Heart right ventricle (tissue), 16 donors: ENCODE measurements around the gene LYPD6B. TPM values are rescaled to one million over a fixed set of nuclear protein-coding genes. Genes with fewer than 3 reads are reported as not detected.

Source experiments
- ATAC-seq, 8 donors: fragments of 200-7000 bp; cut with Tn5 transposase; one replicate each; pipeline ENCODE4 v1.9.1; 2020; ENCODE audit warnings: mild to moderate bottlenecking in 8 of 8, moderate library complexity in 8 of 8, moderate number of reproducible peaks in 1 of 8
- DNase-seq, 2 donors: peaks; one replicate each; pipeline ENCODE4 v3.0.0-alpha.2; 2020
- H3K27ac ChIP-seq, 10 donors: fragments of 200-600 bp; sonication (generic) in 2 of 10; one replicate each; pipeline versions ENCODE4 v1.5.0 to v1.8.0; 2020 to 2022; ENCODE audit warnings: mild to moderate bottlenecking in 3 of 10
- H3K27me3 ChIP-seq, 7 donors: fragments of 200-600 bp; one replicate each; pipeline ENCODE4 v1.8.0; 2021 to 2022; ENCODE audit warnings: mild to moderate bottlenecking in 2 of 7
- H3K36me3 ChIP-seq, 9 donors: fragments of 200-600 bp; sonication (generic) in 1 of 9; one replicate each; pipeline versions ENCODE4 v1.5.0 to v1.8.0; 2020 to 2022; ENCODE audit warnings: mild to moderate bottlenecking in 2 of 9
- H3K4me1 ChIP-seq, 9 donors: fragments of 200-600 bp; sonication (generic) in 1 of 9; one replicate each; pipeline versions ENCODE4 v1.5.0 to v1.8.0; 2020 to 2022; ENCODE audit warnings: mild to moderate bottlenecking in 4 of 9
- H3K4me3 ChIP-seq, 10 donors: fragments of 200-600 bp; sonication (generic) in 2 of 10; one replicate each; pipeline versions ENCODE4 v1.5.0 to v1.8.0; 2020 to 2022; ENCODE audit warnings: mild to moderate bottlenecking in 7 of 10, moderate library complexity in 2 of 10
- H3K9me3 ChIP-seq, 11 donors: fragments of 200-600 bp in 10 of 11; sonication (generic) in 2 of 11; one replicate each; pipeline versions ENCODE4 v1.5.0 to v1.8.0; 2013 to 2022; ENCODE audit warnings: mild to moderate bottlenecking in 2 of 11, control low read depth in 1 of 11, moderate library complexity in 1 of 11
- CTCF ChIP-seq, 9 donors: fragments of 200-600 bp; sonication (generic) in 2 of 9; IDR thresholded peaks; one replicate each; pipeline versions ENCODE4 v1.5.0 to v1.8.0; 2021 to 2022; ENCODE audit warnings: antibody characterized with exemption in 9 of 9, mild to moderate bottlenecking in 5 of 9, moderate library complexity in 1 of 9
- WGBS, 2 donors: extraction: QIAGEN DNeasy Blood & Tissue Kit; methylation state at CpG; one replicate each; pipeline ENCODE4 v1.1.7; 2013; ENCODE audit warnings: inconsistent platforms in 1 of 2; 5-methylcytosine and 5-hydroxymethylcytosine counted together
- intact Hi-C, 10 donors: fragments of 100-400 bp; cut with DNase I; formaldehyde crosslinking; loops; one replicate each; pipeline versions ENCODE4 v1.11.1 to v1.14.2; 2022
- polyA plus RNA-seq, 2 donors: library from polyadenylated mRNA; stranded (reverse); fragments of 200-250 nt; gene quantifications; one replicate each; pipeline ENCODE4 v1.2.3, GENCODE V29; 2013
- total RNA-seq, 10 donors: library from RNA; stranded (reverse); fragmentation: NEBNext Ultra II Directional in 3 of 10; extraction: Animal tissue kit (Norgen Biotek cat#: 25700) in 3 of 10; gene quantifications; one replicate each; pipeline versions ENCODE4 v1.2.1 to v1.2.4, GENCODE V29; 2021 to 2023
- donor health status: Arrhythmogenic right ventricular cardiomyopathy.
- donor health status: ischemic (EF 13 %, LVEDD 7.1; RV severe dilation, severe dysfunction).
- donor health status: healthy with polysubstance abuse.
- donor health status: DM: no; HTN: yes; CAD: no.
- donor health status: DM: no; HTN: no; CAD: no.
- donor health status: ischemic (EF 25% LVEDD 6.9; RV normal size, moderate dysfunction).
- donor health status: ischemic (EF 25% LVEDD 5.7; RV mildly dilated, moderate dysfunction).
- donor health status: healthy.
- donor health status: DM: yes; HTN: yes; CAD: no.
- donor health status: Ischemic cardiomyopathy.
- donor health status: ischemic (EF 35%, LVEDD 5.7; RV mildly dilated, moderate dysfunction).
- donor health status: nonischemic (EF 11% LVEDD 7.7; RV severe dilation, severe dysfunction).
- donor health status: DM: yes; HTN: yes; CAD: no.
- donor health status: PGD.
- donor health status: ischemic (EF 29% LVEDD 5.4; RV normal size, mild dysfunction).
- donor health status: nonischemic (EF 23%, LVEDD 6.1; RV moderate dilation, normal function).

The LYPD6B gene
- total and polyA plus RNA-seq, 12 donors, result 0.21 TPM; not detected in 11

DNA sequence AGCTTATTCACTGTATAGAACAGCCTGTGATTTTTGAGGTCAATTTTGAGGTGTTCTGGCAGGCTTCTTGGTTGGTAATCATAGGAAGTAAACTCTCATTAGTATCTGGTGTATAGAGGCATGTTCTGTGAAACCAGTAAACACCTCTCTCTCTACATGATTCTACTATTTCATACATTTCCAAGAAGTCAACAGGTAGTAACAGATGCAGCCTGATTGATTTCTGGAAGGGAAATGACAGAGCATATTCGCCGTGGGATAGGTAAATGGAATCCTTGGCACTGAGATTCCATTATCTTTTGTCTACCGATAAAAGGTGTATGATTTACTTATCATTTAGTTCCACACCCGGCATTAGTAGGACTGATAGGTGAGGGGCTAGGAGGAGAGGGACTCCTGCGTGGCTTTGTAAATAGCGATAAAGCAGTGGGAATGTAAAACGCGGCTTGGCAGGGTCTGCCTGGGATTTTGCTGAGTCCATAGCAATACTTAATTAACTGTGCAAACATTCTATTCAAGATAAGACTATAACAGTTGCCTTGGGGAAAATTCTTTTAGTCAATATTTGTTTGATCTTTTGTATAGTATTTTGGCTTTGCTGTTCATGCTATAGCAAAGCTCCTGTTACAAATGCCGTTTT, 32.3 kb downstream of the LYPD6B start:
- WGBS, 2 donors, result 56 to 59% methylated on average over 9 of the region's 9 CpGs
- Histone ChIP-seq H3K9me3 (no peaks in the 10 kb centered on the region), H3K4me1 (peaks cover 0 to 14% (median 0%) of the 10 kb centered on the region in 9 donors), H3K36me3 (no peaks in the 10 kb centered on the region), H3K27me3 (peaks cover 0 to 6% (median 0%) of the 10 kb centered on the region in 7 donors), H3K4me3 (no peak overlapping the region), H3K27ac (no peak overlapping the region)
- TF ChIP-seq CTCF (IDR thresholded peaks at IDR 0.05), result no peak
- ATAC-seq, result no peak
- DNase-seq, result no peak
- intact Hi-C loops, result no loop called here

DNA sequence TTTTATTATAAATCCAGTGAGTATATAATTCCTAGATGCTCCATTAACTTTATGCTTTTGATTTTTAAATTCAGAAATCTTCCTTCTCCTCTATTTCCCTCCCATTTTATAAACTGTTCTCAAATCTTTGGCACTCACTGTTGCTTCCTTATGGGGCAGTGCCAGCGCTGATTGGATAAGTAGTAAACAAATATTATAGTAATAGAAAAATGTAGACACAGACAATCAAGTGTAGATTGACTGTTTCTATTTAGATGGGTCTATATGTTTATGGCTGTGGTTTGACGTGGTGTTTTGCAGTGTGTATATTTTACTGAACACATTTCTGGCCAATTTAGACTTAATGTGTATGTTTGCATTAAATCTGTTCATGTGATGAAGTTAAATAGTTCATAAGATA, 36.6 kb downstream of the LYPD6B start:
- TF ChIP-seq CTCF (IDR thresholded peaks at IDR 0.05), result no peak
- WGBS, 2 donors, result 89 to 92% methylated on average over 2 of the region's 2 CpGs
- H3K4me3 ChIP-seq, result no peak overlapping the region
- DNase-seq (no peak), ATAC-seq (no peak)
- H3K4me1 ChIP-seq, result no peaks in the 10 kb centered on the region
- peaks cover 0 to 6% (median 0%) of the 10 kb centered on the region in 7 donors for H3K27me3 ChIP-seq
- no peaks in the 10 kb centered on the region for H3K9me3 ChIP-seq
- H3K27ac ChIP-seq, result no peak overlapping the region
- intact Hi-C loops, result no loop called here
- no peaks in the 10 kb centered on the region for H3K36me3 ChIP-seq

DNA sequence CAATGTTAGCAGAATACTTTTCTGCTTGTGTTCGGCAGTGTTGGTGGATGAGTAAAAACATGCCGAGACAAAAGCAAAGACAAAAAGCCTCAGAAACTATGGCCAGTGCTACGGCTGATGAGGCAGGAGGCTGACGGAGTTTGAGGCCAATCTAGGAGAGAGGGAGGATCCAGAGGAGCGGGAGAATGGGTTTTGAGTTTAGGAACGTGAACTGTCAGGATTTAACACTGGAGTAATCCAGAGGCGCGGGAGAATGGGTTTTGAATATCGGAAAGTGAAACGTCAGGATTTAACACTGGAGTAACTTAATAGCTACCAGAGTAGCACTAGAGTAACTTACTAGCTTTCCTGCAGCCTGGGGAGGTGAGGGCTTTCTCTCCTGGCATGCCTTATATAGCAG, 37.4 kb downstream of the LYPD6B start:
- intact Hi-C loops, result no loop called here
- no peak for DNase-seq
- no peaks in the 10 kb centered on the region for H3K4me1 ChIP-seq
- no peak overlapping the region for H3K27ac ChIP-seq
- TF ChIP-seq CTCF (IDR thresholded peaks at IDR 0.05), result no peak
- peaks cover 0 to 6% (median 0%) of the 10 kb centered on the region in 7 donors for H3K27me3 ChIP-seq
- 70 to 79% methylated on average over 10 of the region's 10 CpGs for WGBS, 2 donors
- no peak for ATAC-seq
- no peaks in the 10 kb centered on the region for H3K9me3 ChIP-seq
- H3K4me3 ChIP-seq, result no peak overlapping the region
- H3K36me3 ChIP-seq, result no peaks in the 10 kb centered on the region

DNA sequence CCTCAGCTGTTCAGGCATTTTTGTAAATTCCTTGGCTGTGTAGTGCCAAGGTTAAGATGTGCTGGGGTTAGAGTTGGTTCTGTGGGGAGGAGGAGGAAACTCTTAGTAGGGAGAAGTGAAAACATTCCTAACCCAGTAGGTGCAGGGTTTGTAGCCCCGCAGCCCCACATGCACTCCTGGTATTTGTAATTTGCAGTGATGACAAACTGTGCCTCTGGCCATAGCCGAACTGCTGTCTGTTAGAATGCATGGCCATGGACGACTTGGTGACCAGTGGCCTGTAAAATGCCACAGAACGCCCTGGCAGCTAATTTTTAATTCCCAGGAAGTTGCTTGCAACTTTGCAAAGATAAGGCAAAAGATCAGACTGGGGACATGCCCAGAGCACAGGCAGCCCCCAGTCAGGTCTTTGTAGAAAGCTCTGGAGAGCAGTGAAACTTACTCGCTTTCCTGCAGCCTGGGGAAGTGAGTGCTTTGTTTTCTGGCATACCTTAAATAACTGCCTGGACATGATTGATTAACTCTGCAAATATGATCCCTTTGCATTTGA, 38.4 kb downstream of the LYPD6B start:
- Histone ChIP-seq H3K27ac (no peak overlapping the region), H3K9me3 (no peaks in the 10 kb centered on the region), H3K36me3 (no peaks in the 10 kb centered on the region), H3K27me3 (peaks cover 0 to 4% (median 0%) of the 10 kb centered on the region in 7 donors), H3K4me1 (no peaks in the 10 kb centered on the region), H3K4me3 (no peak overlapping the region)
- WGBS, 2 donors, result 57 to 66% methylated on average over 5 of the region's 5 CpGs
- ATAC-seq, result no peak
- TF ChIP-seq CTCF (IDR thresholded peaks at IDR 0.05), result no peak
- intact Hi-C loops, result no loop called here
- DNase-seq, result no peak
